Right lobe of liver (tissue), 4 donors: ENCODE measurements around the gene CEP43.

ENCODE experiments used
- CTCF ChIP-seq, 4 donors: fragments of 200-600 bp in 3 of 4; fragments of 450-650 bp in 1 of 4; IDR thresholded peaks; one replicate each; pipeline versions ENCODE4 v1.5.1 to v1.8.0; 2016 to 2022; ENCODE audit warnings: antibody characterized with exemption in 4 of 4, mild to moderate bottlenecking in 2 of 4
- POLR2A ChIP-seq: fragments of 450-650 bp; IDR thresholded peaks from one replicate; pipeline ENCODE4 v1.6.1; 2017; ENCODE audit warnings: antibody characterized with exemption, mild to moderate bottlenecking
- donor health status: DM: no; HTN: no; CAD: no.
- donor health status: DM: no; HTN: no; CAD: no.
- donor health status: DM: no; HTN: yes; CAD: no.

GRCh38 chr6:166966268-166966667, 32.9 kb upstream of the CEP43 start:
- no peak for TF ChIP-seq CTCF (IDR thresholded peaks at IDR 0.05)
- no peak for TF ChIP-seq POLR2A
